Fibroblast of skin of abdomen (primary cell): ENCODE measurements around the gene EIF3L.

ENCODE experiments used
- DNase-seq: peaks from one replicate; pipeline ENCODE4 v3.0.0-alpha.2; 2013

EIF3L gene

GRCh38 chr22:37930270-37930951 is 81.2 kb downstream of the EIF3L start:
- DNase-seq = no peak

DNA sequence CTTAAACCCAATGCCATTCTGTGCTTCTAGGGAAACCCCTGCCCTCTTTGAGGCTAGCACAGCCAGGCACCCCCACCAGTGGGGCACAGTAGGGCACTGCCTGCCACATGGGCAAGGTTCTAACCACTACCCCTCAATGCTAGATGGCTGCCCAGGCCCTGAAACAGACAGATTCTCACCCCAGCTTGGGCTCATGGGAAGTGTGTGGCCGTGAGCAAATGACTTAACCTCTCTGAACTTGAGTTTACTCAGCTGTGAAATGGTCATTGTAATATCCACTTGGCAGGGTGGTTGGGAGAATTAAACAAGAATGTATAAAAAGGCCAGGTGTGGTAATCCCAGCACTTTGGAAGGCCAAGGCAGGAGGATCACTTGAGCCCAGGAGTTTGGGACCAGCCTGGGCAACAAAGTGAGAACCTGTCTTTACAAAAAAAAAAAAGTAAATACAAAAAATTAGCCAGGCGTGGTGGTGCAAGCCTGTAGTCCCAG is 81.8 kb downstream of the EIF3L start:
- no peak for DNase-seq

DNA sequence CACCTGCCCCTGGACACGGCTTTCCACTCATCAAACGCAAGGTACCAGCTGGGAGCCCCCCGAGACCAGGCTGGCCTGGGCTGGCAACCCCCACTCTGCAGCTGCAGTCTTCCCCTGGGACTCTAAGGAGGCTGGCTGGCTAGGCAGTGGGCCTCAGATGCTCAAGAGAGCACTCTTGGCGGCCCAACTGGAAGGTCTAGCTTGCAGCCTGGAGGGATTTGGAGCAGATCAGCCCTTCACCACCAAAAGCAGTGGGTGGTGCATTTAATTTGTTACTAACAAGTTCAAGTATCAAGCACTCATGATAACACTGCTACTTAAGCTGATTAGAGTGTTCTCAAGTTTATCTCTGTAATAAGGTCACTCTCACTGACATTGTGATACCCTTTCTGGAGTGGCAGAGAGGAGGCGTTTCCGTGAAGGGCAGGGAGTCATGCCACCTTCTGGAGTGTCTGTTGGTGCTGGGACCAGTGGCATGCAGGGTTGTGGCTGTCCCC is 82.7 kb downstream of the EIF3L start:
- DNase-seq = no peak

DNA sequence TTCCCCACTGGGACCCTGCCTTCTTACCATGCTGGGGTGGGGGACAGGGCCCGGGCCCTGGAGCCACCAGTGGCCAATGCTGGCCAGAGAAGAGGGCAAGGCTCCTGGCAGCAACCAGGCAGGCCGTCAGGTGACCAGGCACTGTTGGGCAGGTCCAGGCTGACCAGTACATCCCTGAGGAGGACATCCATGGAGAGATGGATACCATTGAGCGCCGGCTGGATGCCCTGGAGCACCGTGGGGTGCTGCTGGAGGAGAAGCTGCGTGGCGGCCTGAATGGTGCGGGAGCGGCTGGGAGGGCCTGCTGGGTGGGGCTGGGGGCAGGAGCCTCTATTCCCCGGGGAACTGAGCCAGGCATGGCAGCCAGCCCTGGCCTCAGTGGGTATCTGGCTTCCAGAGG is 83.2 kb downstream of the EIF3L start:
- DNase-seq = no peak

GRCh38 chr22:37932821-37933578 is 83.8 kb downstream of the EIF3L start:
- DNase-seq = no peak

GRCh38 chr22:37933711-37934376 is 84.6 kb downstream of the EIF3L start:
- DNase-seq = peak; percentile 91
